Epithelial cell of esophagus (primary cell): ENCODE data around the gene CLEC19A.

Source experiments
- DNase-seq: peaks from one replicate; pipeline ENCODE4 v3.0.0; 2010; ENCODE audit warnings: low read depth
- H3K4me3 ChIP-seq: 2 replicates; pipeline ENCODE4 v1.5.1; 2011; ENCODE audit warnings: mild to moderate bottlenecking, low read length, control low read depth
- TF ChIP-seq, protein P1 (sequence below): IDR thresholded peaks from 2 replicates; pipeline ENCODE4 v1.5.1; 2011; ENCODE audit warnings: low read depth, mild to moderate bottlenecking, low read length, control low read depth, inconsistent platforms; ENCODE audit not compliant: insufficient read depth; ENCODE audit errors: missing control alignments

The CLEC19A gene

DNA sequence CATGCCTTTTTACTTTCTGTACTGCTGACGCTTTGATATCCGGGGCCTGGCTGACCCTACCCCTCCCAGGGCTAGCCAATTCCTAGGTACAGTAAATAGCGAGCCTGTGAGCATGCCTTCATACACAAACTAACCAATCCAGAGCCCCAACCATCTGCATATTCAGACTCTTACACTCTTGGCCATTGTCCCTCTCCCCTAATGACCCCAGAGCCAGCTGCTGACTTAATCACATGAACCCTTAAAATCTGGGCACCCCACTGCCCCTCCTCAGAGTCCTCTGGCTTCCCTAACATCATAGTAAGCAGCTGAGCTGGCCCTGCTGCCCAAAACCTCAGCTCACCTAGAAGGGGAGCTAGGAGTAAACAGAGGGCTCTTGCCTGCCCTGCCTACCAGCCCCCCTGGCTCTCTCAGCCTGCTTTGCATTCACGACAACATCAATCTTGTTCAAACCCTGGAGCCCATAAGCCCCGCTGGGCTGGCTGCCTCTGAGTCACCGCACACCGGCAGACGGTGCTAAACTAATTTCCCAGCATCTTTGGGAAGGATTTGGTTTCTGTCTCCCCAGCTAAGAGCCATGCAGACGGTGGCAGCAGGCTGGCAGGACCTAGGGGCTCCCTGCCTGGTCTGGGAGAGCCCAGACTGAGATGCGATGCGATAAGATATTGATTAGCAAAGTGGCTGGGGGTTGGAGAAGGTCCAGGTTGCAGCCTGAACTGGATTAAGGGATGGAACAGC is 63.2 kb downstream of the CLEC19A start:
- H3K4me3 ChIP-seq, result no peak overlapping the region
- TF ChIP-seq, protein P1, sequence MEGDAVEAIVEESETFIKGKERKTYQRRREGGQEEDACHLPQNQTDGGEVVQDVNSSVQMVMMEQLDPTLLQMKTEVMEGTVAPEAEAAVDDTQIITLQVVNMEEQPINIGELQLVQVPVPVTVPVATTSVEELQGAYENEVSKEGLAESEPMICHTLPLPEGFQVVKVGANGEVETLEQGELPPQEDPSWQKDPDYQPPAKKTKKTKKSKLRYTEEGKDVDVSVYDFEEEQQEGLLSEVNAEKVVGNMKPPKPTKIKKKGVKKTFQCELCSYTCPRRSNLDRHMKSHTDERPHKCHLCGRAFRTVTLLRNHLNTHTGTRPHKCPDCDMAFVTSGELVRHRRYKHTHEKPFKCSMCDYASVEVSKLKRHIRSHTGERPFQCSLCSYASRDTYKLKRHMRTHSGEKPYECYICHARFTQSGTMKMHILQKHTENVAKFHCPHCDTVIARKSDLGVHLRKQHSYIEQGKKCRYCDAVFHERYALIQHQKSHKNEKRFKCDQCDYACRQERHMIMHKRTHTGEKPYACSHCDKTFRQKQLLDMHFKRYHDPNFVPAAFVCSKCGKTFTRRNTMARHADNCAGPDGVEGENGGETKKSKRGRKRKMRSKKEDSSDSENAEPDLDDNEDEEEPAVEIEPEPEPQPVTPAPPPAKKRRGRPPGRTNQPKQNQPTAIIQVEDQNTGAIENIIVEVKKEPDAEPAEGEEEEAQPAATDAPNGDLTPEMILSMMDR, result no peak
- DNase-seq, result no peak

DNA sequence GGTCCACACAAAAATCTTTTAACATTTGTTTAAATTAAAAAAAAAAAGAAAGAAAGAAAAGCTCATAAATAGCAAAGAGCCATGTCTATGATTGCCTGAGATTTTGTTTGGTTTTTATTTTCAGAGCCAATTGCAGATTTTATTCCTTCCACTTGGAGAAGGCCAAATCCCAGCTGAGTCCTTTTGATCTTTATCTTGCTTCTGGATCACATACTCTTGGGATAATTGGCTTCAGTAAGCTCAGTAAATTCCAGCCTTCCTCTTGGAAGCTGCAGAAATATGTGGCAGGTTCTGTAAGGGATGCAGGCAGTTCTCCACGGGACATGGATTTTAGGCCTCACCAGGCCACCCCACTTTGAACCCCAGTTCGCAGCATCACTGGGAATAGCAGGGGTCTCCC is 68.8 kb downstream of the CLEC19A start:
- TF ChIP-seq, protein P1, result no peak
- no peak for DNase-seq

DNA sequence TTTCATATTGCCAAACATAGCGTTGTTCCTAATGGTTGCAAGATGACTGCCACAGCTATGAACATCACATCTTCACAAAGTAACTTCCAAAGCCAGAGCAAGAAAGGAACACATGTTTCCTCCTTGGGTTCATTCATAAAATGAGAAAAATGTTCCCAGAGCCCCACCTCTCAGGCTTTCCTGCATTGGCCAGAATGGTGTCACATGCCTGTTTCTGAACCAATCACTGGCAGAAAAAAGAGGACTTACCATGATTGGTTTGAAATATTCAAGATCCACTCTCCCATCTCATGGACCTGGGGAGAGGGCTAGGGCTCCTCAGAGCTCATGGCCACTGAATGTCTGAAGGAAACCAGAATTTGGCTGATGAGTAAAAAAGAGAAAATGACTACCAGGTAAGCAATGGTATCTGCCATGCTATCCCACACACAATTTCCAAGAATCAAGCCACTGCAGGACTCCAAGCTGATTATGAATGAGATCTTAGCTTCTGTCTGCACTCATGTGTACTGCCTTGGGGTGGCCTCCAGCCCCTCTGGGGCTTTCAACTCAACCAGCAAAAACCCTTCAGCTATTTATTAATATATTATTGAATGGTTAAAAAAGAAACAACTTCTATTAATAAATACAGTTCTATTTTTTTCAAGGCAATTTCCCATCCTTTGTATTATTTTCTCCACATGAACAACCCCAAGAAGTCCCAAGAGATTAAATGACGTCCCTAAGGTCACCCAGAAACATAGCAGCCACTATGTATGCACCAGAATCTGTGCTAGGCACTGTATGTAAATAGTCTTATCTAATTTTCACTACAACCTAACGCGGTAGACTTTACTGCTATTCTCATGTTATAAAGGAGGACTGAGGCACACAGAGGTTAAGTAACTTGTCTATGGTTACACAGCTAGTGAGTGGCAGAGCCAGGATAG is 70.8 kb downstream of the CLEC19A start:
- no peak for DNase-seq
- no peak overlapping the region for H3K4me3 ChIP-seq
- TF ChIP-seq, protein P1, result no peak

More for the DNA sequence above, 68.8 kb downstream of the CLEC19A start:
- H3K4me3 ChIP-seq, result no peak overlapping the region

DNA sequence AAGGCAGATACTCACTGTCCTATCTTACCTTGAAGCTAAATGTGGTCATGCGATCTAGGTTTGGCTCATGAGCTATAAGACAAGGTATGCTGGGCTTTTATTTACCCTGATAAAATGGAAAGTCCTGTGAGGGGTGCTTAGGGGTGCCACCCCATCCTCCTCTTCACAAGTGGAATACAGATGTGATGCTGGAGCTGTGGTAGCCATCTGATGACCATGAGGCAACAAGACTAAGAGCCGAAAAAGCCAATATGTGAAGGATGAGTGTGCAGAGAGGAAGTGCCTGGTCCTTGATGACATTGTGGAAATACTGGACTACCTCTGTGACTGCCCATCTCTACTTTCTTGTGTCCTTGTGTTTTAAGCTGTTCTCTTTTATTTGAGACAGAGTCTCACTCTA is 74.0 kb downstream of the CLEC19A start:
- DNase-seq, result no peak
- no peak overlapping the region for H3K4me3 ChIP-seq
- TF ChIP-seq, protein P1, result no peak
